Superior temporal gyrus (tissue), 1 donor: ENCODE measurements around the gene ITGA1.
"Not testable (repeated sequence)": the region's sequence is repeated elsewhere in the genome, so short reads cannot be mapped to it uniquely, and the experiment has no call there.

ENCODE experiments used
- DNase-seq: peaks from one replicate; pipeline ENCODE4 v3.0.0-alpha.2; 2016; ENCODE audit errors: extremely low spot score

Gene ITGA1

GRCh38 chr5:52956014-52956413 lies 168.3 kb downstream of the ITGA1 start:
- no peak for DNase-seq

- peak; percentile 4 for DNase-seq
These were observed 169.4 kb downstream of the ITGA1 start for GRCh38 chr5:52956915-52957747.

GRCh38 chr5:52961274-52961681 lies 173.6 kb downstream of the ITGA1 start:
- DNase-seq, result peak; percentile 4

- DNase-seq, result peak; percentile 3
These were observed 175.9 kb downstream of the ITGA1 start for GRCh38 chr5:52963636-52964035.

GRCh38 chr5:52964138-52964537 lies 176.4 kb downstream of the ITGA1 start:
- peak; percentile 3 for DNase-seq

GRCh38 chr5:52976157-52976556 lies 188.4 kb downstream of the ITGA1 start:
- DNase-seq, result not testable (repeated sequence)

GRCh38 chr5:52977264-52977897 lies 189.7 kb downstream of the ITGA1 start:
- DNase-seq, result no peak

GRCh38 chr5:52981507-52981906 lies 193.8 kb downstream of the ITGA1 start:
- no peak for DNase-seq

- peak; percentile 6 for DNase-seq
These were observed 196.3 kb downstream of the ITGA1 start for GRCh38 chr5:52983731-52984636.

- DNase-seq, result peak; percentile 6
These were observed 197.6 kb downstream of the ITGA1 start for GRCh38 chr5:52985306-52985705.

GRCh38 chr5:52987711-52988331 lies 200.1 kb downstream of the ITGA1 start:
- no peak for DNase-seq

- DNase-seq, result peak; percentile 47
These were observed 200.8 kb downstream of the ITGA1 start for GRCh38 chr5:52988335-52989024.

GRCh38 chr5:52989025-52989780 lies 201.5 kb downstream of the ITGA1 start, which contains the start of gene ITGA2:
Gene ITGA2, plus strand, starts transcription at chr5:52989352. Its CDS starts 117 bp downstream, at chr5:52989469.
- peak; percentile 44 for DNase-seq

GRCh38 chr5:52989781-52990527 lies 202.2 kb downstream of the ITGA1 start:
- DNase-seq, result peak; percentile 77

- no peak for DNase-seq
These were observed 202.8 kb downstream of the ITGA1 start for GRCh38 chr5:52990528-52990925.

GRCh38 chr5:52993367-52993766 lies 205.7 kb downstream of the ITGA1 start:
- DNase-seq, result no peak

- peak; percentile 16 for DNase-seq
These were observed 206.6 kb downstream of the ITGA1 start for GRCh38 chr5:52994266-52994665.

GRCh38 chr5:52995095-52995494 lies 207.4 kb downstream of the ITGA1 start:
- DNase-seq, result no peak

- DNase-seq, result peak; percentile 17
These were observed 208.2 kb downstream of the ITGA1 start for GRCh38 chr5:52995914-52996313.
